GM12878 (cell line): ENCODE measurements around the gene ADAM23.

Experiments
- CTCF ChIP-seq, 3 experiments: IDR thresholded peaks in 2 of 3; conservative IDR thresholded peaks in 1 of 3; 2 replicates each; pipeline ENCODE4 v1.5.1; 2011; ENCODE audit warnings: low read depth in 3 of 3, low read length in 3 of 3, mild to moderate bottlenecking in 3 of 3, control low read depth in 2 of 3, moderate library complexity in 2 of 3, inconsistent platforms in 1 of 3, mixed read lengths in 1 of 3; ENCODE audit not compliant: control insufficient read depth in 2 of 3, insufficient read depth in 1 of 3; ENCODE audit errors: extremely low read depth in 1 of 3
- EP300 ChIP-seq, 2 experiments: fragments of 150-350 bp in 1 of 2; IDR thresholded peaks; 2 replicates each; pipeline ENCODE4 v1.6.1; 2011 to 2012; ENCODE audit warnings: low read depth in 2 of 2, low read length in 2 of 2, borderline replicate concordance in 1 of 2, improper control_type of control experiment in 1 of 2, inconsistent platforms in 1 of 2; ENCODE audit not compliant: control insufficient read depth in 1 of 2
- ESRRA ChIP-seq: IDR thresholded peaks from 2 replicates; pipeline ENCODE4 v1.6.1; 2012; ENCODE audit warnings: mild to moderate bottlenecking, low read length, improper control_type of control experiment
- FOS ChIP-seq: IDR thresholded peaks from 3 replicates; pipeline ENCODE4 v1.6.1; 2011; ENCODE audit warnings: borderline replicate concordance; ENCODE audit not compliant: insufficient read length; ENCODE audit errors: extremely low read depth
- NFXL1 ChIP-seq: fragments of 450-650 bp; IDR thresholded peaks from 2 replicates; pipeline ENCODE4 v1.6.1; 2017; ENCODE audit warnings: antibody characterized with exemption, mild to moderate bottlenecking, borderline replicate concordance
- POLR2AphosphoS2 ChIP-seq: IDR thresholded peaks from 2 replicates; pipeline ENCODE4 v1.6.1; 2011; ENCODE audit warnings: low read depth, mild to moderate bottlenecking, low read length, improper control_type of control experiment, moderate library complexity
- POLR2AphosphoS5 ChIP-seq: IDR thresholded peaks from 2 replicates; pipeline ENCODE4 v1.6.1; 2011; ENCODE audit warnings: mild to moderate bottlenecking, low read length, inconsistent platforms
- TAF1 ChIP-seq: IDR thresholded peaks from 2 replicates; pipeline ENCODE4 v1.6.1; 2011; ENCODE audit warnings: mild to moderate bottlenecking, low read depth, low read length, borderline replicate concordance

GRCh38 chr2:206526416-206526815 lies 83.1 kb downstream of the ADAM23 start:
- TF ChIP-seq POLR2AphosphoS2 (no peak), ESRRA (no peak), NFXL1 (no peak), CTCF (IDR thresholded peaks at IDR 0.05 in 2 of 3, conservative IDR thresholded peaks at IDR 0.05 in 1 of 3; ENCODE audit: control insufficient read depth in 2 of 3, extremely low read depth in 1 of 3, insufficient read depth in 1 of 3, low read depth in 3 of 3, low read length in 3 of 3) (no peak), POLR2AphosphoS5 (no peak), TAF1 (no peak), FOS (no peak), EP300 (IDR thresholded peaks at IDR 0.05; ENCODE audit: borderline replicate concordance in 1 of 2, control insufficient read depth in 1 of 2, low read depth in 2 of 2, low read length in 2 of 2) (no peak)
